ENCODE measurements around the gene PMS1.
"Not testable (repeated sequence)": the region's sequence is repeated elsewhere in the genome, so short reads cannot be mapped to it uniquely, and the experiment has no call there.

PMS1 gene

DNA sequence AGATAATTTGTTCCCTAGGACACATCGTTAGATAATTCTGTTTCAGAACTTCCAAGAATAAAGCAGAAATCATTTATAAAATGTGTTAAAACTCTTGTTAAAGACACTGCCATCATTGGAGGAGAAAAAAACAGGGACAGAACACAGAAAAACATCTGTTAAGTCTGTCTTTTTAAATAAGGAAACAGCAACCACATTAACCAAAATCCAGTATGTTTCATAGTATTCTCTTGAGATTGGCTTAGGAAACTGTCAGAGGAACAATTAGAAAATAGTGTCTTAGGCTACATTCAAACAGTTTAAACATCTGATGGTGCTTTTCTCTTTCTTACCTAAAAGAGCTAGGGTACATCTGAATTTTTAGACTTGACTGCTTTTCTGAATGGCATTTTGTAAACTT lies 81.6 kb downstream of the PMS1 start:
- no peak for DNase-seq (ENCODE audit: low read depth)

DNA sequence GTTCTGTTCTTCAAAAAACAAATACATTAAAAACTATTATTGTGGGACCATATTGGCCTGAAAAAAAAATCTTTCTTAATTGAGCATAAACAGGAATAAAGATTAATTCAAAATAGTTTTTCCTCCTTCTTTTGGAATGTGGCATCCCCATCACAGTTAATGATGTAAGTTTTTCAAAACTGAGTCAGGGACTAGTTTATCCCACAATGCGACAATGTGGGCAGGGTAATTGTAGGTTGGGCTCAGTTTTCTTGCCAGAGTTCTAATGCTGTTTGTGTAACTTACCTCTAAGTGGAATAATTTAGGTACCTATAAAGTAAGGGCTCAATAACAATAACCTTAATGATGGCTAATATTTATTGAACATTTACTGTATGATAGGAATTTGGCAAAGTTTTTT lies 82.0 kb downstream of the PMS1 start:
- DNase-seq (ENCODE audit: low read depth), result no peak

DNA sequence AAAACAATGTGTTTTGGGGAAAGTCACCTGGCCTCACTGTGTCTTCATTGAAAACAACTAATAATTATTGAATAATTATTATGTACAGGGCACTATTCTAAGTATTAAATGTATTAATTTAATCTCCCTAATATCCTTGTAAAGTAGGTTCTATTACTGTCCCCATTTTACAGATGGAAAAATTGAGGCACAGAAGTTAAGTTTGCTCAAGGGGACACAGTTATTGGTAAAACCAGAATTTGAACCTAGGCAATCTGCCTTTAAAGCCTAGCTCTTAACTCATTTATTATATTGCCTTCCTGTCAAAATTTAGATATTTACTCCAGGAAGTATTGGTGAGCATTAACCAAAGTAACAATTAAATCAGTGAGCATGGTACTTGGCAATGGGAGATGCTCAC lies 84.6 kb downstream of the PMS1 start:
- DNase-seq (ENCODE audit: low read depth), result no peak

DNA sequence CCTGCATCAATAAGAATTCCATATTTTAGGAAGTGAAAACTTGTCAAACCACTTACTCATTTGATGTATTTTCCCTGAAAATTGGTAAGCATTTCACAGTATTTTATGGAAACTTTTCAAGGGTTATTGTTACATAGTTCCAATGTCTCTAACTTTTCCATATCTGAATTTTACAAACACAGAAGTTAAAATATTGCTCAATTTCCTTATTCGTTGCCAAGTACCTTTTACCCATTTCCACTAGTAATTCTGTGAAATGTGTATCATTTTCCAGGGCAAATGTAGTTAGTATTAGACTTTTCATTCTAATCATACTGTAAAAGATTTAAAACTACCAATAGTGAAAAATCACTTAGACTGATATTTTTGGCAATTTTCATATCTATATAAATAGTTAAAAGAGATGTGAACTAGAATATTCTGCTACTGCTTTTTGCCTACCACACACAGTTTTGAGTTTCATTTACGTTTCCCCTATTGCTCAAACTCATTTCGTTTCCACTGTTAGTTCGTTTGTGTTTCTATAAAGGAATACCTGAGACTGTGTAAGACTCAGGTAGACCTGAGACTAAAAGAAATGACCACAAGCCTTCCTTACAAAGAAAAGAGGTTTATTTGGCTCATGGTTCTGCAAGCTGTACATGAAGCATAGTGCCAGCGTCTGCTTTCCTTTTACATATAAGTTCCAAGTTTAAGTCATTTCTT lies 86.3 kb downstream of the PMS1 start:
- peak; percentile 41 for DNase-seq (ENCODE audit: low read depth)

DNA sequence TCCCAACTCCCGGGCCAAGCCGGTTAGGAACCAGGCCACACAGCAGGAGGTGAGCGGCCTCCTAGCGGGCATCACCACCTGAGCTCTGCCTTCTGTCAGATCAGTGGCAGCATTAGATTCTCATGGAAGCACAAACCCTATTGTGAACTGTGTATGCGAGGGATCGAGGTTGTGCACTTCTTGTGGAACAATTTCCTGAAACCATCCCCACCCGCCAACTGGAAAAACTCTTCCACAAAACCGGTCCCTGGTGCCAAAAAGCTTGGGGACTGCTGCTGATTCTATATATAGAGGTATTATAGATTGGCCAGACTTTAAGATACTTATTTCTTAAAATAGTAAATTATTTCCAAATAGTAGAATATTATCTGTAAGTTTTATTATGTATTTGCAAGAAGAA lies 89.4 kb downstream of the PMS1 start:
- no peak for DNase-seq (ENCODE audit: low read depth)

DNA sequence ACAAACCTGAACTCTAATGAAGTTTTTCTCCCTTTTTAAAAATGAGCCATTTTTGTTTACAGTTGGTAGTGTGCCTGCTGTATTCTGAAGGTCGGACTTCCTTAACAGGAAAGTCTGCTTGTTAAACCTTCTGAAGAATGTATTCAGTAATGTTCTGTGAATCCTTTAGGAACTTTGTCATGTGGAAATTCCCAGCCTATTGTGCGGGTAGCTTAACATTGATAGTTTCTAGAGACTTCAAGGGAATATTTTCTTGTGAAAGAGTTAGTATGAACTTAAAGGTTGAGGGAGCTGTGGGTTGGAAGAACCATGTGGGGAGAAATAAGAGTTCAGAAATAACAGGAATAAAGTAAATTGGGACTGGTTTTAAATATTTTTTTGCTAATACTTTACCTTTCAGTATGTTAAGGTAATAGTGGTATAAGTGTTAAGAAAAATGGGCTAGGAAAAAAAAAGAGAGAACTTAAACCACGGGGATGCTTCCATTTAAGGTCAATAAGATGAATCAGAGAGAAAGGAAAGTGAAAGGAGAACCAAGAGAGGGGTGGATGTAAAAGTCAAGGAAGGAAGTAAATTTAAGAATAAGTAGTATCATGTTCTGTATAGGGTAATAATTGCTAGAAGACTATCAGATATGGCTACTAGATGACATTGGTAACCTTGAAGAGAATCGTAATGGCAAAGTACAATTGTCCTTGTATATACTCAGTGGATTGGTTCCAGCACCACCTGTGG lies 90.5 kb downstream of the PMS1 start:
- no peak for DNase-seq (ENCODE audit: low read depth)

DNA sequence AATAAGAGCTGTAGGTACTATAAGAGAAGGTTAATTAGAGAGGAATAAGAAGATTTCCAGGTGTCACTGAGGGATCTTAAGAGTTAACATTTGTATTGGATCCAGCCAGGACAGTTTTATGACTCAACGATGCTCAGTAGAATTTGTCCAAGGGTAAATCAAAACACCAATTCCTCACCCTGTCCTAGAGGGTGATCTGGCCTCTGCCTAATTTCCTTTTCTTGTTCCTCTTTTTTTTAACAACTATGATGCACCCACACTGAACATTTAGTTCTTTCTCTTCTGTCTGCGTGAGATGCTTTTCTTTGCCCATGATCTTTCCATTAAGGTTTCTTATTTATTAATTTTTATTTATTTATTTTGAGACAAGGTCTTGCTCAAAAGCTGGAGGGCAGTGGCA lies 92.0 kb downstream of the PMS1 start:
- no peak for DNase-seq (ENCODE audit: low read depth)

DNA sequence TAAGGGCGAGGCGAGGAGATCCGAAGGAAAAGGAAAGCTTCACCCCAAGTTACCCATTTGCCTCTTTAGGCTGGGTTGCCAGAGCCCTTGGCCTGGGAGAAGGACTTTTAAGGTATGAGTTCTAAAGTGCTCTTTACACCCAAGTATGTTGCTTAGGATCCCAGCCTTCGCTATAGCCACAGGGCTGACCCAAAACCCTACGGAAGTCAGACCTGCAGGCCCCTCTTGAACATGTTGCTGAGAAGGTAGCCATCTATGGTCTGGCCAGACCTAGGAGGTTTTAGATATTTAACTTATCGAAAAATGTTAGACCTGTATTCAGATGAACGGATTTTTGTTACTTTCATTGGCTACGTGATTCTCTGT lies 95.4 kb downstream of the PMS1 start:
- no peak for DNase-seq (ENCODE audit: low read depth)

DNA sequence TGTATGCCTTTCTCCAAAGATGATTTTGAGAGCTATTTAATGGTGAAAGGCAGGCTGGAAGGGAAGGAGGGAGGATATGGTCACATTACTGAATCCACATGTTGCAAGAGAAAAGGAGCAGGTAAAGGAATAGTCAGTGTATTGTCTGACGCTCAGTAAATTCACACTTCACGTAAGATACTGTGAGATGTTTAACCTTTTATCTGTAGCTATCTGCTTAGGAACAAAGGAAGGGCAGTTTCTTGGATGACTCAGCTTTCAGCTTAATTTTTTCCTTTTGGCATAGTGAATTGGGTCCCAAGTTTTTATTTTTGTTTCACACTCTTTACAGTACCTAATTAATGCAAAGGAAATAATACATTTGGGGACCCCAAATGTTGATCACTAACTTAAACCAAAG lies 96.2 kb downstream of the PMS1 start:
- no peak for DNase-seq (ENCODE audit: low read depth)

DNA sequence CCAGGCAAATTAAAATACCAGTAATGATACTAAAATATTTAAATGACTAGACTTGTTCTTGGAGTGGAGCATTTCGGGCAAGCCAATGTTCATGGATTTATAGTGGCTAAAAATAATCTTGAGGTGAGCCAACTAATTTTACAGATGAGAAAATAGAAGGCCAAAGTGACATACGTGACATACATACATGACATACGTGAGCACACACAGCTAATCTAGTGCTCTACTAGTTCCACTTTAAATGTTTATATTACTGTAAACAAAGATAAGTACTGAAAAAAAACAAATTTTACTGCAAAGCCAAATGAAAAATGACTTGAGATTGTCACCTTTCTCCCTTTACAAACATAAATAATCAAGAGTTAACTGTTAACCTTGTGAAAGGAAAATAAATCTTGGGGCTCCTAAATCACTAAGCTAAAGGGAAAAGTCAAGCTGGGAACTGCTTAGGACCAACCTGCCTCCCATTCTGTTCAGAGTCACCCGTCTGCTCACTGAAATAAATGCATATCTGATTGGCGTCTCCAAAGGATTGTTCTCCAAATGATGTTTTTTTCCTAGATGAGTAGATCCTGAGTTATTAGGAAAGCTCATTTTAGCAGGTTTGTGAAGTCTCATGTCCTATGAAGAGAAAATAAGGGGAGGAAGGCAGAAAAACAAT lies 96.7 kb downstream of the PMS1 start:
- DNase-seq (ENCODE audit: low read depth), result no peak

DNA sequence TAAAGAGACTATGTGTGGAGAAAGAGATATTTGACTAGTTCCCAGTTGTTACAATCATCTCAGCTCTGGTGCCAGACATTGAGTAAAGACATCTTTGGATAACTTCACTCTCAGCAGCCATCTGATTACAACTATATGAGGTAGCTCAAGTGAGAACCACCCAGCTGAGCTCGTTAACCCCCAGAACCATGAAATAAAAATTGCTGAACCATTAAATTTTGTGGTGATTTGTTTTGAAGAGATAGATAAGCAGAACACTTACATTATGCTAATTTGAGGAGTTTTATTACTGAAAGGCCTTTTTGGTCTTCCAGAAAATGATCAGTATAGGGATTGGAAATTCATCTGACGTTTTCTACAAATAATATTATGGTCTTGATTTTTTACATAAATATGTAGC lies 101.1 kb downstream of the PMS1 start:
- no peak for DNase-seq (ENCODE audit: low read depth)

DNA sequence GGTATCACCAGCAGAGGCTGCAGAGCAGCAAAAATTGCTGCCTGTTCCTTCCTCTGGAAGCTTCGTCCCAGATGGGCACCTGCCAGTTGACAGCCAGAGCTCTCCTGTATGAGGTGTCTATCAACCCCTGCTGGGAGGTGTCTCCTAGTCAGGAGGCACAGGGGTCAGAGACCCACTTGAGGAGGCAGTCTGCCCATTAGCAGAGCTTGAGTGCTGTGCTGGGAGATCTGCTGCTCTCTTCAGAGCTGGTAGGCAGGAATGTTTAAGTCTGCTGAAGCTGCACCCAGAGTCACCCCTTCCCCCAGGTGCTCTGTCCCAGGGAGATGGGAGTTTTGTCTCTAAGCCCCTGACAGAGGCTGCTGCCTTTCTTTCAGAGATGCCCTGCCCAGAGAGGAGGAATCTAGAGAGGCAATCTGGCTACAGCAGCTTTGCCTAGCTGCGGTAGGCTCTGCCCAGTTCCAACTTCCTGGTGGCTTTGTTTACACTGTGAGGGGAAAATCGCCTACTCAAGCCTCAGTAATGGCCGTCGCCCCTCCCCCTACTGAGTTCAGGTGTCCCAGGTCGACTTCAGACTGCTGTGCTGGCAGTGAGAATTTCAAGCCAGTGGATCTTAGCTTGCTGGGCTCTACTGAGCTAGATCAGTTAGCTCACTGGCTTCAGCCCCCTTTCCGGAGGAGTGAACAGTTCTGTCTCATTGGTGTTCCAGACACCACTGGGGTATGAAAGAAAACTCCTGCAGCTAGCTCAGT lies 108.5 kb downstream of the PMS1 start:
- DNase-seq (ENCODE audit: low read depth), result not testable (repeated sequence)

DNA sequence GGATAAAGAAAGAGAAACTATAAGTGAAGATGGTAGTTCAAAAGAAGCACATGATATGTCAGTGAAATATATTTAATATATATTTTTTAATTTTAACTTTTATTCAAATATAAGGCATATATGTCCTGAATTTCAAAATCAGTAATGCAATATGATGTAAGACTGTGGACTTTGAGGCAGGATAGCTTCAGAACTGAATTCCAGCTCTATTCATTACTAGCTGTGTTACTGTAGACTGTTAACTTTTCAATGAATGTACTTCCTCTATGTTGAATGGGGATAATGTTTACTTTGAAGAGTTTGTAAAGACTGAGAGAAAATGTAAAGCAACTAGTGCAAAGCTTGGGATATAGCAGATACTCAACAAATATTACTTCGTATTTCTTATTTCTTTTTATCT lies 112.6 kb downstream of the PMS1 start:
- DNase-seq (ENCODE audit: low read depth), result no peak

DNA sequence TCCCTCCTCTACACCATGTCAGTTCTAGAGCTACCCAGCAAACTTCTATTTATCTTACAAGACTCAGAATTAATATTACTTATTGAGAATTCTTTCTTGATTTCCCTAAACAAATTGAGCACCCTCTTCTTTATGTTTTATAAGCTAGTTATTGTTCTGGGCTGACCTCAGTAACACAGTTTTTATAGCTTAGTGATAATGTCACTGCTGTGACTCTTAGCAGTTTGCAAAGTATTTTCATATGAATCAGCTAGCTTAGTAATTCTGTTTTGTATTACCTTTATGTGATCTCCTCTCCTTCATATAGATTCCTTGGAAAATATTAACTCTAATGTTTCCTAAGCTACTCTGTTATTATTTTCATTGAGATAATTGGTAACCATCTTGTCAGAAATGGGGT lies 114.9 kb downstream of the PMS1 start:
- no peak for DNase-seq (ENCODE audit: low read depth)

DNA sequence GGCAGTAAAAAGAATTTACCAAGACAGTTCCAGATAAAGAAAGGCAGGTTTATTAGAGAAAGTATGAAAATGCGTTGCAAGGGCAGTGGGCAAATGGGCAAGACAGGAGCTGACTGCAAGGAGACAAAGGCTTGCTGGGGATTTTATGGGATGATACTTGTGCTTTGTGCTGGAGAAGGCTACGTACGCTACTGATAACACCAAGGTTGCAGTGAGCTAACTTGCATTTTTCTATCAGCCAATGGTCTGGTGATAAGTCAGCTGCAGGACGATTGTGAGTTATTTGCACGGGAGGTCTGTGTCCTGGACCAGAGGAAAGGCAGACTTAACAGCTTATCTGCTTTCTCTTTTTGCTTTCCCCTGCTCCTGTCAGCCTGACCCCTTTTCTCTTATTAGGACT lies 116.5 kb downstream of the PMS1 start:
- DNase-seq (ENCODE audit: low read depth), result no peak

DNA sequence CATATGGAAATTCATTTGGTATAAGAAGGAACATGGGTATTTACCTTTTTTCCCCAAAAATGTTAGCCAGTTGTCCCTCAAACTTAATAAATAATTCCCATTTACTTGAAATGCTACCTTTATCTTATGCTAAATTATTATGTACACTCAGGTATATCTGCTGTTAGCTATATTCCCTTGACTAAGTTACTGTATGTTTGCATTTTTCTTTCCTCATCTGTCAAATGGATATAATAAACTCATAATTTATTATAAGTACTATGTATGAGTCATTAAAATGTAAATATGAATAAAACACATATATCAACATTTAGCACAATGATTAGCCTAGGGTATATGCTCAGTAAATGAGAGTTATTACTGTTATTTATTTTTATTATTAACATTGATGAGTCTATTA lies 117.4 kb downstream of the PMS1 start:
- no peak for DNase-seq (ENCODE audit: low read depth)

DNA sequence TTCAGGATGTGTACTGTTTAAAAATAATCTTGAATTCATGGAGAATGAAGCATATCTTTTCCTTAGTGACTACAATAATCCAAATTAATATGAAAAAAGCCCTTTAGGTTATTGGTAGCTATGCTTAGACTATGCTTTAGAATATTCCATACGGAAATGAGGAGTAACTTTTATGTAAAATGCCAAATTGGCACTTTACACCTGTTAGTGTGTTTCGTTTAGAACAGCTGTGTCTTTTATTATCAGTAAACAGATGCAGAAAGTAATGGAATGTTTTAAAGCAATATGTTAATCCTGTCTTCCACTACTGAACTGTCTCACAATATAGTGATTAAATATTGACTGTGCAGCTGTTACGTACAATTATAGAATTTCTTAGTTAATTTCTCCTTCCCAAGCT lies 129.6 kb downstream of the PMS1 start:
- no peak for DNase-seq (ENCODE audit: low read depth)

DNA sequence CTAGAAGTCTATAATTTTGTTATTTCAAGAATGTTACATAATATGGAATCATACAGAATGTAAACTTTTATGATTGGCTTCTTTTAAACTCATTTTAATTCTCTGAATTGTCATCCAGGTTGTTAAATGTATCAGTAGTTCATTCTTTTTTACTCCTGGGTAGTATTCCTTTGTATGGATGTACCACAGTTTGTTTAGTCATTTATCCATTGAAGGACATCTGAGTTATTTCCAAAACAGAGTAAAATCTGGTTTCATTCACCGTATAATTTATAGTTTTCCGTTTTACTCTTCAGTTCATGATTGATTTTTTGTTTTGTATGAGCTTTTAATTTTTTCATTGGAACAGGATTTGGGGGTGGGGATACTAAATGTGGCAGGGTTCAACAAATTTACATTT lies 132.4 kb downstream of the PMS1 start:
- no peak for DNase-seq (ENCODE audit: low read depth)

All from fibroblast of gingiva (primary cell).